Measurements from ENCODE around the gene ST7.

The ST7 gene

GRCh38 chr7:117101026-117101425 lies 147.7 kb downstream of the ST7 start:
- TF ChIP-seq POLR2A (IDR thresholded peaks at IDR 0.05; ENCODE audit: extremely low read depth, insufficient read length) (no peak), MYC (IDR thresholded peaks at IDR 0.05; ENCODE audit: low read depth, low read length) (no peak), MAX (IDR thresholded peaks at IDR 0.05; ENCODE audit: low read depth, low read length) (no peak), CTCF (IDR thresholded peaks at IDR 0.05; ENCODE audit: low read depth, low read length) (no peak)
- no peak for DNase-seq (ENCODE audit: low read depth)
- no peak overlapping the region for H3K4me3 ChIP-seq (ENCODE audit: low read depth, low read length)

DNA sequence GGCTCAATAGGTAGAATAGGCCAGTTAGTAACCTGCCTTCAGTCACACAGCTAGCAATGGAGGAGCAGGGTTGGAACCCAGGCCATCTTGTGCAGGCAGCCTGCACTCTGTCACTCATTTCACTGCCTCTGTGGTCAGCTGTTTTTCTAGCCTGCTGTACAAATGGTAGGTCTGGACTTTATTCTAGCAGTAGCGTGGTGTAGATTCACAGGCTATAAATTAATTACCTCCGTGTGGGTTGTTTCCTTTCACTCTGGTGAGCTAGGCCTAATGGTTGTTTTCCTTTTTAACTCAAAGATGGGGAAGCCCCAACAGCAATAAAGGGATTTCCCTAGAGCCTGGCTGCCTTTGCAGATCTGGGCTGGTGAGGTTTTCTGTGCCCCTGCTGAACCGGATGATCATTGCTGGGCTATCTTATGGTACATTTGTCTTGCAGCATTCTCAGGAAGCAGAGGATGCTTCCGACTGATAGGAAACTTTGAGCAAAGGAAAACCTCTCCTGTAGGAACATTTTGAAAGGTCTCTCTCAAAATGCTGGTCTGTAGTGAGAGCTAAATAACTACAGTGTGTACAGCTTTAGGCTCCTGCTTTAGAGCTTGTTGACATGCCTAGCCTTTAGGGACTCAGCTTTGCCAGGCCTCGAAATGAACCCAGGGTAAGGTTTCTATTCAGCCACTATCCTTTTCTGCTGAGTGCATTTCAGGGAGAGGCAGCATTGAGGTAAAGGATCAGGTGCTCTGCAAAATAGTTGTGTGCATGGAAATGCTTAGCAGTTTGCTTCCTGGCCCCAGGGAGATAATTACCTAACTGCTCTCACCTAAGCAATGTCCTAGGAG lies 157.4 kb downstream of the ST7 start:
- H3K4me3 ChIP-seq (ENCODE audit: low read depth, low read length): no peak overlapping the region

GRCh38 chr7:117111535-117111934 lies 158.2 kb downstream of the ST7 start:
- no peak for DNase-seq (ENCODE audit: low read depth)

More for the DNA sequence above, 157.4 kb downstream of the ST7 start:
- peak; percentile 22 for DNase-seq (ENCODE audit: low read depth)
- TF ChIP-seq MAX (IDR thresholded peaks at IDR 0.05; ENCODE audit: low read depth, low read length) (no peak), MYC (IDR thresholded peaks at IDR 0.05; ENCODE audit: low read depth, low read length) (no peak), POLR2A (IDR thresholded peaks at IDR 0.05; ENCODE audit: extremely low read depth, insufficient read length) (no peak), CTCF (IDR thresholded peaks at IDR 0.05; ENCODE audit: low read depth, low read length) (no peak)

GRCh38 chr7:117112640-117113039 lies 159.3 kb downstream of the ST7 start:
- DNase-seq (ENCODE audit: low read depth): no peak
- no peak overlapping the region for H3K4me3 ChIP-seq (ENCODE audit: low read depth, low read length)
- no peak for TF ChIP-seq POLR2A (IDR thresholded peaks at IDR 0.05; ENCODE audit: extremely low read depth, insufficient read length)
- no peak for TF ChIP-seq CTCF (IDR thresholded peaks at IDR 0.05; ENCODE audit: low read depth, low read length)
- no peak for TF ChIP-seq MYC (IDR thresholded peaks at IDR 0.05; ENCODE audit: low read depth, low read length)
- no peak for TF ChIP-seq MAX (IDR thresholded peaks at IDR 0.05; ENCODE audit: low read depth, low read length)

More at GRCh38 chr7:117111535-117111934, 158.2 kb downstream of the ST7 start:
- TF ChIP-seq MAX (IDR thresholded peaks at IDR 0.05; ENCODE audit: low read depth, low read length): no peak
- TF ChIP-seq CTCF (IDR thresholded peaks at IDR 0.05; ENCODE audit: low read depth, low read length): no peak
- no peak for TF ChIP-seq MYC (IDR thresholded peaks at IDR 0.05; ENCODE audit: low read depth, low read length)
- no peak for TF ChIP-seq POLR2A (IDR thresholded peaks at IDR 0.05; ENCODE audit: extremely low read depth, insufficient read length)
- H3K4me3 ChIP-seq (ENCODE audit: low read depth, low read length): no peak overlapping the region

GRCh38 chr7:117113871-117114270 lies 160.6 kb downstream of the ST7 start:
- TF ChIP-seq MAX (IDR thresholded peaks at IDR 0.05; ENCODE audit: low read depth, low read length) (no peak), MYC (IDR thresholded peaks at IDR 0.05; ENCODE audit: low read depth, low read length) (no peak), POLR2A (IDR thresholded peaks at IDR 0.05; ENCODE audit: extremely low read depth, insufficient read length) (no peak), CTCF (IDR thresholded peaks at IDR 0.05; ENCODE audit: low read depth, low read length) (no peak)
- no peak for DNase-seq (ENCODE audit: low read depth)
- H3K4me3 ChIP-seq (ENCODE audit: low read depth, low read length): no peak overlapping the region
